LNCAP (cell line): Measurements from ENCODE around the gene MEF2A.

Source experiments
- CTCF ChIP-seq: fragments of 450-650 bp; IDR thresholded peaks from 2 replicates; pipeline ENCODE4 v1.5.1; 2017; ENCODE audit warnings: mild to moderate bottlenecking

The MEF2A gene

GRCh38 chr15:99556011-99556410 is 9.8 kb upstream of the MEF2A start:
- no peak for TF ChIP-seq CTCF

GRCh38 chr15:99556578-99556977 is 9.2 kb upstream of the MEF2A start:
- TF ChIP-seq CTCF = no peak

- TF ChIP-seq CTCF = no peak
Measured at GRCh38 chr15:99558084-99558483, 7.7 kb upstream of the MEF2A start.

GRCh38 chr15:99558571-99558970 is 7.2 kb upstream of the MEF2A start:
- TF ChIP-seq CTCF = no peak

- TF ChIP-seq CTCF = no peak
Measured at GRCh38 chr15:99561476-99562230, 4.1 kb upstream of the MEF2A start.

GRCh38 chr15:99562238-99562637 is 3.5 kb upstream of the MEF2A start:
- no peak for TF ChIP-seq CTCF

GRCh38 chr15:99564221-99565048 is 1.3 kb upstream of the MEF2A start:
- no peak for TF ChIP-seq CTCF
